Measurements from ENCODE around the gene INTS15. TPM values are rescaled to one million over a fixed set of nuclear protein-coding genes. Genes with fewer than 3 reads are reported as not detected.

Gene INTS15
- total RNA-seq, 2 donors from 2014 or later, result 34.4 to 38.0 TPM

GRCh38 chr7:6647541-6647940, 57.7 kb downstream of the INTS15 start:
- Mint-ChIP-seq H3K4me1 (no peaks in the 10 kb centered on the region), H3K27me3 (ENCODE audit: insufficient read depth) (no peaks in the 10 kb centered on the region), H3K9me3 (peaks cover 10% of the 10 kb centered on the region), H3K4me3 (no peak overlapping the region), H3K27ac (no peak overlapping the region), H3K36me3 (ENCODE audit: low read depth) (peaks cover 44% of the 10 kb centered on the region)
- Histone ChIP-seq H3K4me3 (ENCODE audit: low read length) (no peak overlapping the region), H3K36me3 (ENCODE audit: control insufficient read depth, insufficient read depth, low read length) (peaks cover 27% of the 10 kb centered on the region), H3K9me3 (ENCODE audit: control insufficient read depth, low read length) (no peaks in the 10 kb centered on the region), H3K27ac (ENCODE audit: low read depth, low read length) (no peak overlapping the region), H3K4me1 (ENCODE audit: control insufficient read depth, insufficient read depth, low read length) (no peaks in the 10 kb centered on the region), H3K27me3 (ENCODE audit: control insufficient read depth, insufficient read depth, low read length, poor library complexity, severe bottlenecking) (no peaks in the 10 kb centered on the region), H3K9ac (ENCODE audit: extremely low read depth, low read length, poor library complexity, severe bottlenecking) (no peak overlapping the region)
- no peak for DNase-seq
- TF ChIP-seq CTCF (conservative IDR thresholded peaks at IDR 0.05), result no peak
- WGBS, 2 experiments (ENCODE audit: insufficient coverage in 1 of 2, insufficient read length in 1 of 2), result 94 to 98% methylated on average over 11 to 14 of the region's 14 CpGs

- no peak for TF ChIP-seq CTCF (conservative IDR thresholded peaks at IDR 0.05)
- no peaks in the 10 kb centered on the region for H3K4me1 Mint-ChIP-seq
- peak; percentile 28 for DNase-seq
Observed at GRCh38 chr7:6648066-6648814, 58.4 kb downstream of the INTS15 start.

GRCh38 chr7:6648815-6649104, 58.9 kb downstream of the INTS15 start:
- no peak overlapping the region for H3K4me3 Mint-ChIP-seq
- H3K27me3 Mint-ChIP-seq (ENCODE audit: insufficient read depth), result no peaks in the 10 kb centered on the region
- no peak overlapping the region for H3K27ac Mint-ChIP-seq
- Histone ChIP-seq H3K36me3 (ENCODE audit: control insufficient read depth, insufficient read depth, low read length) (peaks cover 27% of the 10 kb centered on the region), H3K9me3 (ENCODE audit: control insufficient read depth, low read length) (no peaks in the 10 kb centered on the region), H3K9ac (ENCODE audit: extremely low read depth, low read length, poor library complexity, severe bottlenecking) (no peak overlapping the region), H3K4me3 (ENCODE audit: low read length) (no peak overlapping the region), H3K27ac (ENCODE audit: low read depth, low read length) (no peak overlapping the region), H3K4me1 (ENCODE audit: control insufficient read depth, insufficient read depth, low read length) (no peaks in the 10 kb centered on the region), H3K27me3 (ENCODE audit: control insufficient read depth, insufficient read depth, low read length, poor library complexity, severe bottlenecking) (no peaks in the 10 kb centered on the region)
- H3K36me3 Mint-ChIP-seq (ENCODE audit: low read depth), result peaks cover 42% of the 10 kb centered on the region
- TF ChIP-seq CTCF (conservative IDR thresholded peaks at IDR 0.05), result no peak
- peak; percentile 22 for DNase-seq
- peaks cover 10% of the 10 kb centered on the region for H3K9me3 Mint-ChIP-seq
- H3K4me1 Mint-ChIP-seq, result no peaks in the 10 kb centered on the region
- 93 to 100% methylated on average over 2 to 5 of the region's 5 CpGs for WGBS, 2 experiments (ENCODE audit: insufficient coverage in 1 of 2, insufficient read length in 1 of 2)

More at GRCh38 chr7:6648066-6648814, 58.4 kb downstream of the INTS15 start:
- H3K9me3 Mint-ChIP-seq, result peaks cover 10% of the 10 kb centered on the region
- H3K27ac ChIP-seq (ENCODE audit: low read depth, low read length), result no peak overlapping the region
- H3K27me3 Mint-ChIP-seq (ENCODE audit: insufficient read depth), result no peaks in the 10 kb centered on the region
- no peaks in the 10 kb centered on the region for H3K4me1 ChIP-seq (ENCODE audit: control insufficient read depth, insufficient read depth, low read length)
- 96 to 97% methylated on average over 7 to 17 of the region's 17 CpGs for WGBS, 2 experiments (ENCODE audit: insufficient coverage in 1 of 2, insufficient read length in 1 of 2)
- no peak overlapping the region for H3K4me3 ChIP-seq (ENCODE audit: low read length)
- no peak overlapping the region for H3K4me3 Mint-ChIP-seq
- peaks cover 27% of the 10 kb centered on the region for H3K36me3 ChIP-seq (ENCODE audit: control insufficient read depth, insufficient read depth, low read length)
- H3K9ac ChIP-seq (ENCODE audit: extremely low read depth, low read length, poor library complexity, severe bottlenecking), result no peak overlapping the region
- no peaks in the 10 kb centered on the region for H3K27me3 ChIP-seq (ENCODE audit: control insufficient read depth, insufficient read depth, low read length, poor library complexity, severe bottlenecking)
- H3K9me3 ChIP-seq (ENCODE audit: control insufficient read depth, low read length), result no peaks in the 10 kb centered on the region
- peaks cover 46% of the 10 kb centered on the region for H3K36me3 Mint-ChIP-seq (ENCODE audit: low read depth)
- H3K27ac Mint-ChIP-seq, result no peak overlapping the region
